NB4 (cell line): Measurements from ENCODE around the gene PDE4D.

Experiments
- MAX ChIP-seq: IDR thresholded peaks from 2 replicates; pipeline ENCODE4 v1.6.1; 2011; ENCODE audit warnings: low read depth, low read length
- MYC ChIP-seq: IDR thresholded peaks from 2 replicates; pipeline ENCODE4 v1.6.1; 2011; ENCODE audit warnings: low read depth, low read length
- TF ChIP-seq, protein P1 (sequence below): IDR thresholded peaks from one replicate; pipeline ENCODE4 v1.5.1; 2012; ENCODE audit warnings: low read depth, low read length

GRCh38 chr5:59763541-59763940 lies 130.0 kb downstream of the PDE4D start:
- TF ChIP-seq MYC = no peak
- TF ChIP-seq, protein P1, sequence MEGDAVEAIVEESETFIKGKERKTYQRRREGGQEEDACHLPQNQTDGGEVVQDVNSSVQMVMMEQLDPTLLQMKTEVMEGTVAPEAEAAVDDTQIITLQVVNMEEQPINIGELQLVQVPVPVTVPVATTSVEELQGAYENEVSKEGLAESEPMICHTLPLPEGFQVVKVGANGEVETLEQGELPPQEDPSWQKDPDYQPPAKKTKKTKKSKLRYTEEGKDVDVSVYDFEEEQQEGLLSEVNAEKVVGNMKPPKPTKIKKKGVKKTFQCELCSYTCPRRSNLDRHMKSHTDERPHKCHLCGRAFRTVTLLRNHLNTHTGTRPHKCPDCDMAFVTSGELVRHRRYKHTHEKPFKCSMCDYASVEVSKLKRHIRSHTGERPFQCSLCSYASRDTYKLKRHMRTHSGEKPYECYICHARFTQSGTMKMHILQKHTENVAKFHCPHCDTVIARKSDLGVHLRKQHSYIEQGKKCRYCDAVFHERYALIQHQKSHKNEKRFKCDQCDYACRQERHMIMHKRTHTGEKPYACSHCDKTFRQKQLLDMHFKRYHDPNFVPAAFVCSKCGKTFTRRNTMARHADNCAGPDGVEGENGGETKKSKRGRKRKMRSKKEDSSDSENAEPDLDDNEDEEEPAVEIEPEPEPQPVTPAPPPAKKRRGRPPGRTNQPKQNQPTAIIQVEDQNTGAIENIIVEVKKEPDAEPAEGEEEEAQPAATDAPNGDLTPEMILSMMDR = no peak
- TF ChIP-seq MAX = no peak
